BE2C (cell line): Measurements from ENCODE around the gene TMIGD3.

Source experiments
- DNase-seq: peaks from one replicate; pipeline ENCODE4 v3.0.0-alpha.2; 2020
- H3K27me3 ChIP-seq: fragments of 250-450 bp; sonication (Bioruptor Pico); 2 replicates; pipeline ENCODE4 v1.5.1; 2020; ENCODE audit warnings: mild to moderate bottlenecking
- H3K36me3 ChIP-seq: fragments of 250-450 bp; sonication (Bioruptor Pico); 2 replicates; pipeline ENCODE4 v1.5.1; 2020; ENCODE audit warnings: mild to moderate bottlenecking
- H3K4me1 ChIP-seq: fragments of 250-450 bp; sonication (Bioruptor Pico); 2 replicates; pipeline ENCODE4 v1.5.1; 2020
- H3K4me3 ChIP-seq: 2 replicates; pipeline ENCODE4 v1.5.1; 2011; ENCODE audit warnings: low read depth, low read length
- H3K9me3 ChIP-seq: fragments of 250-450 bp; sonication (Bioruptor Pico); 2 replicates; pipeline ENCODE4 v1.5.1; 2020
- TF ChIP-seq, protein P1 (sequence below): IDR thresholded peaks from 2 replicates; pipeline ENCODE4 v1.5.1; 2012; ENCODE audit warnings: mild to moderate bottlenecking, low read depth, low read length

TMIGD3 gene

DNA sequence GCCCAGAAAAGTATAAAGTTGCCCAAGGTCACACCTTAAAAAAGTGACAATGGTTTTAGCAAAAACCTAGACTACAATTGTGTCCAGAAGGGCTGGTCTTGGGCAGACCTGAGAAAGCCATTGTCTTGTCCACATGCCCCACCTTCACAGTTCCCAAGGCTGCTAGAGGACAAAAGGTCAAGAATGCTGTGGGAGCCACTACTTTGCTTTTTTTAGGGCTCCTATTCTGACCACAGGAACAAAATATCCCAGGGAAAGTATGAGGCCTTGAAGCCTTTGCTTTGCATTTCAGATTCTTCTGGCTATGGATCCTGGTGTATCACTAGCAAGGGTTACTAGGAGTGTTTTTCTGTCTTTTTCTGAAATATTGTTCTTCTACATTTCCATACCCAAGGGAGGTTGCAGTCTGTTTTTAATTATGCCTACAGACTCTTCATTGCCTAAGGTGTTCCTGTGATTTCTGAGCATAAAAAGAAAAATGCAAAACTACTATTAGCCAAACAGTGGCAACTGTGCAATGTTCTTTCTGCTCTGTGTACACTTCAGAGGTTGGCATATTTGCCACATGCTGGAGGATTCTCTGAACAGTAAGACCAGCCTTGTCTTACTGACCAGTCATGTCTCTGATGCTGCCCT is 18.9 kb downstream of the TMIGD3 start:
- Histone ChIP-seq H3K9me3 (no peaks in the 10 kb centered on the region), H3K4me1 (no peaks in the 10 kb centered on the region), H3K36me3 (no peaks in the 10 kb centered on the region), H3K27me3 (0 out of 2 replicates have a peak, but pooled peaks cover 3% of the 10 kb centered on the region), H3K4me3 (no peak overlapping the region)
- TF ChIP-seq, protein P1, sequence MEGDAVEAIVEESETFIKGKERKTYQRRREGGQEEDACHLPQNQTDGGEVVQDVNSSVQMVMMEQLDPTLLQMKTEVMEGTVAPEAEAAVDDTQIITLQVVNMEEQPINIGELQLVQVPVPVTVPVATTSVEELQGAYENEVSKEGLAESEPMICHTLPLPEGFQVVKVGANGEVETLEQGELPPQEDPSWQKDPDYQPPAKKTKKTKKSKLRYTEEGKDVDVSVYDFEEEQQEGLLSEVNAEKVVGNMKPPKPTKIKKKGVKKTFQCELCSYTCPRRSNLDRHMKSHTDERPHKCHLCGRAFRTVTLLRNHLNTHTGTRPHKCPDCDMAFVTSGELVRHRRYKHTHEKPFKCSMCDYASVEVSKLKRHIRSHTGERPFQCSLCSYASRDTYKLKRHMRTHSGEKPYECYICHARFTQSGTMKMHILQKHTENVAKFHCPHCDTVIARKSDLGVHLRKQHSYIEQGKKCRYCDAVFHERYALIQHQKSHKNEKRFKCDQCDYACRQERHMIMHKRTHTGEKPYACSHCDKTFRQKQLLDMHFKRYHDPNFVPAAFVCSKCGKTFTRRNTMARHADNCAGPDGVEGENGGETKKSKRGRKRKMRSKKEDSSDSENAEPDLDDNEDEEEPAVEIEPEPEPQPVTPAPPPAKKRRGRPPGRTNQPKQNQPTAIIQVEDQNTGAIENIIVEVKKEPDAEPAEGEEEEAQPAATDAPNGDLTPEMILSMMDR, result no peak
- no peak for DNase-seq

DNA sequence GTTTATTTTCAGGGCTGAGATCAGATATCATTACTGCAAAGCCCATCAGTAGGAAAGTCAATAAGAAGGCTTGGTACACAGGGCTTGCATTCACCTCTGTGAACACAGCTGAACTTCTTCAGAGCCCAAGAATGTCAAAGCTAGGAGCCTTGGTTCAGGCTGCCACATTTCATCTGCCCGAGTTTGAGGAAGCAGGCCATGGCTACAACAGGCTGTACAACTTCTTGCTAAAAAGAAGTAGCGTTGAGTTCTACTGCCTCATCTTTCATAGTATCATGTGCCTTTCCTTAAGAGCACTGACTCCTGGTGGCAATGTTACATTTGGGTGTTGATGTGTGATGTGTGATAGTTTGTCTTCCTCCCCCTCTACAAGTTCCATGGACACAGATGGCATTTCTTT is 19.6 kb downstream of the TMIGD3 start:
- no peak for DNase-seq
- H3K9me3 ChIP-seq, result no peaks in the 10 kb centered on the region
- no peaks in the 10 kb centered on the region for H3K4me1 ChIP-seq
- H3K36me3 ChIP-seq, result no peaks in the 10 kb centered on the region
- 0 out of 2 replicates have a peak, but pooled peaks cover 3% of the 10 kb centered on the region for H3K27me3 ChIP-seq
- no peak overlapping the region for H3K4me3 ChIP-seq
- TF ChIP-seq, protein P1, result no peak

DNA sequence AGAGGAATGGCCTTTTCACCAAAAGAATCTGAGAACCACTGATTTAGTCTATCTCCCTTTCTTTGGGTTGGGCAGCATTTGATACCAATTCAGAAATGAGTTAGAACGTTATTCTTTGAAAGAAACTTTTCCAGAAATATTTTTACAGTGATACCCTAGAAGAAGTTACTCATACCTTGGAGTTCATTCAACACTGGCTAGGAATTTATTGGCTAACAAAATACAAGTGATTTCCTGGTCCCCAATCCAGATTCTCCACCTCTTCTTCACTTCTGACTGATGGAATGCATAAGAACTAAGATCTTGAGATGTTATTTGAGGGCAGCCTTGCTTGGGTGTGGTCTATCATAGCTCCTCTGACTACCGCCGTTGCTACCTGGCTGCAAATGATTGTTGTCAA is 20.3 kb downstream of the TMIGD3 start:
- Histone ChIP-seq H3K4me1 (no peaks in the 10 kb centered on the region), H3K4me3 (no peak overlapping the region), H3K9me3 (no peaks in the 10 kb centered on the region), H3K36me3 (no peaks in the 10 kb centered on the region), H3K27me3 (0 out of 2 replicates have a peak, but pooled peaks cover 3% of the 10 kb centered on the region)
- TF ChIP-seq, protein P1, result no peak
- no peak for DNase-seq

DNA sequence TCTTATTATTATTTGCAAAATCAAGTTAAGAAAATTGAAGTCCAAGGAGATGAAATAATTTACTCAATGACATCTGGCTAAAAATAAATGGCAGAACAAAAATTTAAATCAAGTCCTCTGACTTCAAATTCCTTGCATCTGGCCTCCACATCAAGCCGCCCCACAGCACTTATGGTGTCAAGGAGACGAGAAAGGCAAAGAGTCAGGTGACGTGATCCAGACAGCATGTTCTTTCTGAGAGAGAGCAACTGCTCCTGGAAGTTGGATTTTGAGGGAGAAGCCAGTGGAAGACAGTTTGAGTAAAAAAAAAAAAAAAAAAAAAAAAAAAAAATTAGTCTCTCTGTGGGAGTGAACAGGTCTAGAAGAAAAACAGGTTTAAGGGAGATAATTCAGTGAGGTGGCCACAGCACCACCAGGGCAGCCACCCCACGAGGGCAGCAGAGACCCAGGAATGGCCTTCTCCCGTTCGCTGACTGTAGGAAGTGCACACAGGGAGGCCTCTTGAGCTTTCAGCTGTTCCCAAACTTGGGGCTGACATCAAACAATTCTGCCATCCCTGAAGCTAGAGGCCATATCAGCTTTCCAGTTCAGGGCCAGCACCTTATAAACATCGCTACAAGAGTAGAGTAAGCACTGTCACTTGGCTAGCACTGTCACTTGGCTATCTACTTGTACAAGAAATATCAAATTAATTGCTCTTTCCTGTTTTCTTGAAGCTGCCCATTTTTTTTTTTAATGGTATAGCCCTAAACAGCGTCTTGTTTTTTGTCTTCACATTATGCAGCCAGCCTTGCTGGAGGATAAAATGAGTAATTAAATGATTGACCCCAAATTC is 21.8 kb downstream of the TMIGD3 start:
- H3K4me1 ChIP-seq, result no peaks in the 10 kb centered on the region
- DNase-seq, result peak; percentile 64
- 0 out of 2 replicates have a peak, but pooled peaks cover 3% of the 10 kb centered on the region for H3K27me3 ChIP-seq
- H3K4me3 ChIP-seq, result no peak overlapping the region
- no peaks in the 10 kb centered on the region for H3K36me3 ChIP-seq
- TF ChIP-seq, protein P1, result peak; percentile 77
- H3K9me3 ChIP-seq, result no peaks in the 10 kb centered on the region

DNA sequence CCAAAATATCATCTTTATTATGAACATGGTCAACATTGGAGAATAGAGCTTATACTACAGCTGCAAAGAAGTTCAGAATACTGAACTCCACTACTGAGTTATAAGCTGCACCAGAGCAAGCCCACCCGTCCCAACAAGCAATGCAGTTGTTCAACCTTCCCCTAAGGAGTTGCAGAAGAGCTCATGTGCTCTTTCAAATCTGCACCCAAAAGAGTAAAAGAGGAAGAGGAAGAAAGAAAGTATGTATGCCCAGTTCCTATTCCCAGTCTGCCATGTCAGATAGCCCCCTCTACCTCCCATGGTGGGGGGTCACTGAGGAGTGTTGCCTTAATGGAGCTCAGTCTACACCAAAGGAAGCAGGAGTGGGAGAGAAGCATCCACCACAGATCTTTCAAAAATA is 22.8 kb downstream of the TMIGD3 start:
- TF ChIP-seq, protein P1, result no peak
- H3K4me1 ChIP-seq, result no peaks in the 10 kb centered on the region

More for the DNA sequence above, 22.8 kb downstream of the TMIGD3 start:
- H3K4me3 ChIP-seq, result no peak overlapping the region
- no peaks in the 10 kb centered on the region for H3K36me3 ChIP-seq
- H3K27me3 ChIP-seq, result 0 out of 2 replicates have a peak, but pooled peaks cover 3% of the 10 kb centered on the region
- no peaks in the 10 kb centered on the region for H3K9me3 ChIP-seq
- no peak for DNase-seq
